ENCODE data around the gene CHSY1. TPM values are rescaled to one million over a fixed set of nuclear protein-coding genes. Genes with fewer than 3 reads are reported as not detected.
A peak's percentile ranks its signal among the peaks of the same experiment; 100 is the strongest.

Gene CHSY1
- total and polyA plus RNA-seq, 10 of the 15 experiments (the other 5 are each of a cell fraction or from before 2014, with no cell fraction given) = 1.4 to 31.2 (median 10.5) TPM

GRCh38 chr15:101248274-101248673 lies 3.6 kb downstream of the CHSY1 start:
- no peaks in the 10 kb centered on the region for H3K36me3 ChIP-seq (ENCODE audit: control insufficient read depth in 2 of 2, insufficient read depth in 2 of 2, low read length in 1 of 2)
- 0 out of 2 replicates have a peak, but pooled peaks have one; percentile 18 for TF ChIP-seq RELB (IDR thresholded peaks at IDR 0.05; ENCODE audit: low read depth)
- TF ChIP-seq ZSCAN29 (IDR thresholded peaks at IDR 0.05) = no peak
- in situ Hi-C loops (cut with MboI) = no loop called here
- ChIA-PET CTCF (interaction anchor here (0.7 to 5.8 kb wide), 12 partner anchors 8 to 160 kb away, joined by 3 to 64 read pairs (median 4); no protein-coding TSS in a partner anchor), POLR2A (interaction anchor here (0.8 to 2.0 kb wide), 6 partner anchors 9 to 119 kb away, joined by 3 to 7 read pairs (median 4); no protein-coding TSS in a partner anchor), SMC1A (ENCODE audit: uncharacterized antibody, unreplicated experiment) (interaction anchor here (0.8 to 10.3 kb wide), 23 partner anchors 8 to 159 kb away, joined by 3 to 119 read pairs (median 5); no protein-coding TSS in a partner anchor), RAD21 (ENCODE audit: unreplicated experiment) (interaction anchor here (0.7 to 3.3 kb wide), 14 partner anchors 8 to 143 kb away, joined by 3 to 26 read pairs (median 4); partner anchors contain the start of gene SNRPA1)
- WGBS (ENCODE audit: insufficient coverage, insufficient replicate concordance, low lambda C conversion rate, missing lambda C conversion rate) = 98% methylated on average over 3 of the region's 3 CpGs
- BruUV-seq (replicated peaks) = no TSS peak
- FAIRE-seq (no peak), DNase-seq (ENCODE audit: low read depth, low spot score) (no peak), ATAC-seq (no peak)
- H3K4me3 ChIP-seq = peak overlapping the region; percentile 52
- intact Hi-C loops (cut with micrococcal nuclease; ENCODE audit: unreplicated experiment) = no loop called here
- H3K27ac ChIP-seq (ENCODE audit: control insufficient read depth, insufficient read depth) = no peak overlapping the region
- H3K4me1 ChIP-seq (ENCODE audit: control insufficient read depth, insufficient read depth, low read length) = peaks cover 18% of the 10 kb centered on the region
- H3K9ac ChIP-seq (ENCODE audit: control insufficient read depth, insufficient read depth, low read length) = no peak overlapping the region
- peaks cover 76% of the 10 kb centered on the region for H3K79me2 ChIP-seq (ENCODE audit: control insufficient read depth, insufficient read depth, low read length)
- no peaks in the 10 kb centered on the region for H3K27me3 ChIP-seq (replicated peaks in 1 of 2; ENCODE audit: control insufficient read depth in 2 of 2, insufficient read depth in 2 of 2, low read length in 1 of 2)
- H3K9me3 ChIP-seq (replicated peaks; ENCODE audit: control insufficient read depth, insufficient read depth, low read length) = no peaks in the 10 kb centered on the region
- no peaks in the 10 kb centered on the region; the same call in 1 of the 2 replicates for H4K20me1 ChIP-seq (ENCODE audit: control insufficient read depth, insufficient read depth)
- H2AFZ ChIP-seq (ENCODE audit: control insufficient read depth, low read depth, low read length) = no peak overlapping the region
- 0 out of 2 replicates have a peak overlapping the region, but pooled peaks have one; percentile 5 for H3K4me2 ChIP-seq (ENCODE audit: control insufficient read depth, insufficient read depth)

All from GM12878 (cell line).